ENCODE data around the gene SOX21. TPM values are rescaled to one million over a fixed set of nuclear protein-coding genes. Genes with fewer than 3 reads are reported as not detected.
A peak's percentile ranks its signal among the peaks of the same experiment; 100 is the strongest.

SOX21 gene
- total and polyA plus RNA-seq, 2 experiments from 2014 or later, result 1.7 to 3.5 TPM

DNA sequence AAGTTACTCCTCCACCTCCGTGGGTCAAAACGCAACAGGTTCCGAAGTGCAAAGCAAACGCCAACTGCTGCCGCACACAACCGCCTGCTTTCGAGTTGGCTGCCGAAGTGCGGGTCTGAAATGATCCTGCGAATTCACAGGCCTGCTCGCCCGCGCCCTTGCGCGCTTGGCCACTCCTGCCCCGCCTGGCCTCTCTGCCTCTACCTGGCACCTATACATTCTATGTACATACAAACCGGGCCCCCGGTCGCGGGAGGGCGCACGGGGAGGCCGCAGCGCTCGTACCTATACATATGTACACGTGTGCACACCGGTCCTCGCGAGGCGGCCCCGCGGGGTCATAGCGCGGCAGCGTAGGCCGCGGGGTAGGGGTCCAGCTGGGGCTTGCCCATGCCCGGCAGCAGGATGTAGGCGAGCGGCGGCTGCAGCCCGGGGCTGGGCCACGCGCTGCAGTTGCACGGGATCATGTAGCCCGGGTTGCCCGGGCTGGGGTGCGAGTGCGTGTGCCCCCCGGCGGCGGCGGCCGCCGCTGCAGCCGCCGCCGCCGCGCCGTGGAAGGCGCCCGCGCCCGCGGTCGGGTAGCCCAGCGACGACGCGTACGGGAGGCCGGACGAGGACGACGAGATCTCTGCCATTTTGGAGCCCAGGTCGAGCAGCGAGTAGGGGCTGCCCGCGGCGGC is 1.3 kb downstream of the SOX21 start:
- peak; percentile 62 for DNase-seq (ENCODE audit: low spot score)
- TF ChIP-seq, protein P1, sequence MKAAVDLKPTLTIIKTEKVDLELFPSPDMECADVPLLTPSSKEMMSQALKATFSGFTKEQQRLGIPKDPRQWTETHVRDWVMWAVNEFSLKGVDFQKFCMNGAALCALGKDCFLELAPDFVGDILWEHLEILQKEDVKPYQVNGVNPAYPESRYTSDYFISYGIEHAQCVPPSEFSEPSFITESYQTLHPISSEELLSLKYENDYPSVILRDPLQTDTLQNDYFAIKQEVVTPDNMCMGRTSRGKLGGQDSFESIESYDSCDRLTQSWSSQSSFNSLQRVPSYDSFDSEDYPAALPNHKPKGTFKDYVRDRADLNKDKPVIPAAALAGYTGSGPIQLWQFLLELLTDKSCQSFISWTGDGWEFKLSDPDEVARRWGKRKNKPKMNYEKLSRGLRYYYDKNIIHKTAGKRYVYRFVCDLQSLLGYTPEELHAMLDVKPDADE (IDR thresholded peaks at IDR 0.05), result no peak
- TF ChIP-seq STAT1 (IDR thresholded peaks at IDR 0.05; ENCODE audit: unreplicated experiment) (no peak), EZH2 (IDR thresholded peaks at IDR 0.05; ENCODE audit: low read depth, unreplicated experiment) (peak; percentile 69), ZNF331 (CRISPR knock-in tag; IDR thresholded peaks at IDR 0.05; ENCODE audit: low read depth) (no peak), JUNB (IDR thresholded peaks at IDR 0.05; ENCODE audit: unreplicated experiment) (no peak), NANOG (IDR thresholded peaks at IDR 0.05; ENCODE audit: borderline replicate concordance) (no peak), CREB1 (CRISPR knock-in tag; IDR thresholded peaks at IDR 0.05; ENCODE audit: low read depth) (no peak), POLR2AphosphoS5 (IDR thresholded peaks at IDR 0.05; ENCODE audit: low read depth) (no peak), EZH2phosphoT487 (IDR thresholded peaks at IDR 0.05; ENCODE audit: unreplicated experiment) (peak; percentile 55), REST (IDR thresholded peaks at IDR 0.05; ENCODE audit: unreplicated experiment) (no peak), CTCF (conservative IDR thresholded peaks at IDR 0.05; ENCODE audit: low read depth in 2 of 2) (peak; percentile 14 to 32; a peak in 2 of 4 replicates), ZNF114 (CRISPR knock-in tag; IDR thresholded peaks at IDR 0.05) (no peak)
- TF ChIP-seq, protein P2, sequence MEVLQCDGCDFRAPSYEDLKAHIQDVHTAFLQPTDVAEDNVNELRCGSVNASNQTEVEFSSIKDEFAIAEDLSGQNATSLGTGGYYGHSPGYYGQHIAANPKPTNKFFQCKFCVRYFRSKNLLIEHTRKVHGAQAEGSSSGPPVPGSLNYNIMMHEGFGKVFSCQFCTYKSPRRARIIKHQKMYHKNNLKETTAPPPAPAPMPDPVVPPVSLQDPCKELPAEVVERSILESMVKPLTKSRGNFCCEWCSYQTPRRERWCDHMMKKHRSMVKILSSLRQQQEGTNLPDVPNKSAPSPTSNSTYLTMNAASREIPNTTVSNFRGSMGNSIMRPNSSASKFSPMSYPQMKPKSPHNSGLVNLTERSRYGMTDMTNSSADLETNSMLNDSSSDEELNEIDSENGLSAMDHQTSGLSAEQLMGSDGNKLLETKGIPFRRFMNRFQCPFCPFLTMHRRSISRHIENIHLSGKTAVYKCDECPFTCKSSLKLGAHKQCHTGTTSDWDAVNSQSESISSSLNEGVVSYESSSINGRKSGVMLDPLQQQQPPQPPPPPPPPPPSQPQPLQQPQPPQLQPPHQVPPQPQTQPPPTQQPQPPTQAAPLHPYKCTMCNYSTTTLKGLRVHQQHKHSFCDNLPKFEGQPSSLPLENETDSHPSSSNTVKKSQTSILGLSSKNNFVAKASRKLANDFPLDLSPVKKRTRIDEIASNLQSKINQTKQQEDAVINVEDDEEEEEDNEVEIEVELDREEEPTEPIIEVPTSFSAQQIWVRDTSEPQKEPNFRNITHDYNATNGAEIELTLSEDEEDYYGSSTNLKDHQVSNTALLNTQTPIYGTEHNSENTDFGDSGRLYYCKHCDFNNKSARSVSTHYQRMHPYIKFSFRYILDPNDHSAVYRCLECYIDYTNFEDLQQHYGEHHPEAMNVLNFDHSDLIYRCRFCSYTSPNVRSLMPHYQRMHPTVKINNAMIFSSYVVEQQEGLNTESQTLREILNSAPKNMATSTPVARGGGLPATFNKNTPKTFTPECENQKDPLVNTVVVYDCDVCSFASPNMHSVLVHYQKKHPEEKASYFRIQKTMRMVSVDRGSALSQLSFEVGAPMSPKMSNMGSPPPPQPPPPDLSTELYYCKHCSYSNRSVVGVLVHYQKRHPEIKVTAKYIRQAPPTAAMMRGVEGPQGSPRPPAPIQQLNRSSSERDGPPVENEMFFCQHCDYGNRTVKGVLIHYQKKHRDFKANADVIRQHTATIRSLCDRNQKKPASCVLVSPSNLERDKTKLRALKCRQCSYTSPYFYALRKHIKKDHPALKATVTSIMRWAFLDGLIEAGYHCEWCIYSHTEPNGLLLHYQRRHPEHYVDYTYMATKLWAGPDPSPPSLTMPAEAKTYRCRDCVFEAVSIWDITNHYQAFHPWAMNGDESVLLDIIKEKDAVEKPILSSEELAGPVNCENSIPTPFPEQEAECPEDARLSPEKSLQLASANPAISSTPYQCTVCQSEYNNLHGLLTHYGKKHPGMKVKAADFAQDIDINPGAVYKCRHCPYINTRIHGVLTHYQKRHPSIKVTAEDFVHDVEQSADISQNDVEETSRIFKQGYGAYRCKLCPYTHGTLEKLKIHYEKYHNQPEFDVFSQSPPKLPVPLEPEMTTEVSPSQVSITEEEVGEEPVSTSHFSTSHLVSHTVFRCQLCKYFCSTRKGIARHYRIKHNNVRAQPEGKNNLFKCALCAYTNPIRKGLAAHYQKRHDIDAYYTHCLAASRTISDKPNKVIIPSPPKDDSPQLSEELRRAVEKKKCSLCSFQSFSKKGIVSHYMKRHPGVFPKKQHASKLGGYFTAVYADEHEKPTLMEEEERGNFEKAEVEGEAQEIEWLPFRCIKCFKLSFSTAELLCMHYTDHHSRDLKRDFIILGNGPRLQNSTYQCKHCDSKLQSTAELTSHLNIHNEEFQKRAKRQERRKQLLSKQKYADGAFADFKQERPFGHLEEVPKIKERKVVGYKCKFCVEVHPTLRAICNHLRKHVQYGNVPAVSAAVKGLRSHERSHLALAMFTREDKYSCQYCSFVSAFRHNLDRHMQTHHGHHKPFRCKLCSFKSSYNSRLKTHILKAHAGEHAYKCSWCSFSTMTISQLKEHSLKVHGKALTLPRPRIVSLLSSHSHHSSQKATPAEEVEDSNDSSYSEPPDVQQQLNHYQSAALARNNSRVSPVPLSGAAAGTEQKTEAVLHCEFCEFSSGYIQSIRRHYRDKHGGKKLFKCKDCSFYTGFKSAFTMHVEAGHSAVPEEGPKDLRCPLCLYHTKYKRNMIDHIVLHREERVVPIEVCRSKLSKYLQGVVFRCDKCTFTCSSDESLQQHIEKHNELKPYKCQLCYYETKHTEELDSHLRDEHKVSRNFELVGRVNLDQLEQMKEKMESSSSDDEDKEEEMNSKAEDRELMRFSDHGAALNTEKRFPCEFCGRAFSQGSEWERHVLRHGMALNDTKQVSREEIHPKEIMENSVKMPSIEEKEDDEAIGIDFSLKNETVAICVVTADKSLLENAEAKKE (CRISPR knock-in tag; IDR thresholded peaks at IDR 0.05), result no peak
- Mint-ChIP-seq H3K4me1 (peaks cover 45% of the 10 kb centered on the region), H3K27me3 (ENCODE audit: insufficient read depth, low read depth, poor library complexity) (peaks cover 61% of the 10 kb centered on the region), H3K27ac (no peak overlapping the region), H3K4me3 (peak overlapping the region; percentile 71), H3K9me3 (peaks cover 2% of the 10 kb centered on the region; the same call in 1 of the 3 replicates), H3K36me3 (ENCODE audit: low read depth) (no peaks in the 10 kb centered on the region; the same call in 2 of the 3 replicates)
- Histone ChIP-seq H3K4me2 (peak overlapping the region; percentile 91), H3K4me3 (peak overlapping the region; percentile 61), H3K4me1 (ENCODE audit: insufficient read depth) (peaks cover 48% of the 10 kb centered on the region), H3K27ac (ENCODE audit: low read depth) (no peak overlapping the region), H4K20me1 (replicated peaks; ENCODE audit: insufficient read depth) (no peaks in the 10 kb centered on the region), H3K27me3 (ENCODE audit: insufficient read depth) (peaks cover 75% of the 10 kb centered on the region), H2AFZ (no peak overlapping the region), H3K36me3 (ENCODE audit: insufficient read depth) (no peaks in the 10 kb centered on the region), H3F3A (replicated peaks; ENCODE audit: low read depth) (0 out of 2 replicates have a peak, but pooled peaks cover 9% of the 10 kb centered on the region), H3K9me2 (ENCODE audit: insufficient read depth) (no peaks in the 10 kb centered on the region), H3K79me2 (replicated peaks; ENCODE audit: insufficient read depth) (no peaks in the 10 kb centered on the region)
- peak; percentile 10 for ATAC-seq

All from GM23338 (cell line).